Activated naive CD8-positive, alpha-beta T cell treated with anti-CD3 and anti-CD28 coated beads for 36 hours (primary cell): ENCODE data around the gene HMGXB3. TPM values are rescaled to one million over a fixed set of nuclear protein-coding genes. Genes with fewer than 3 reads are reported as not detected.
"Not testable (repeated sequence)": the region's sequence is repeated elsewhere in the genome, so short reads cannot be mapped to it uniquely, and the experiment has no call there.

Source experiments
- DNase-seq: peaks from one replicate; pipeline ENCODE4 v3.0.0; 2021
- H3K27ac Mint-ChIP-seq: one replicate; pipeline ENCODE4 v1.8.0; 2022; ENCODE audit warnings: mild to moderate bottlenecking, moderate library complexity, mixed read lengths
- H3K27me3 Mint-ChIP-seq: one replicate; pipeline ENCODE4 v1.8.0; 2022; ENCODE audit warnings: mild to moderate bottlenecking, mixed read lengths
- H3K36me3 Mint-ChIP-seq: one replicate; pipeline ENCODE4 v1.8.0; 2021; ENCODE audit warnings: mild to moderate bottlenecking, mixed read lengths
- H3K4me1 Mint-ChIP-seq: one replicate; pipeline ENCODE4 v1.8.0; 2021; ENCODE audit warnings: mixed read lengths
- H3K4me3 Mint-ChIP-seq: one replicate; pipeline ENCODE4 v1.8.0; 2022; ENCODE audit warnings: mild to moderate bottlenecking, moderate library complexity, mixed read lengths
- H3K9me3 Mint-ChIP-seq: one replicate; pipeline ENCODE4 v1.8.0; 2022; ENCODE audit warnings: mixed read lengths
- total RNA-seq, 2 experiments: library from RNA; stranded (reverse); gene quantifications; one replicate each; pipeline ENCODE4 v1.2.3, GENCODE V29; 2021

HMGXB3 gene
- total RNA-seq, 2 experiments from 2014 or later, result 36.7 to 38.3 TPM

GRCh38 chr5:150050172-150050811 is 49.8 kb downstream of the HMGXB3 start:
- H3K4me1 Mint-ChIP-seq, H3K27ac Mint-ChIP-seq, H3K9me3 Mint-ChIP-seq, DNase-seq, H3K4me3 Mint-ChIP-seq, H3K27me3 Mint-ChIP-seq: not testable (repeated sequence)
- H3K36me3 Mint-ChIP-seq, result peaks cover 23% of the 10 kb centered on the region

- H3K9me3 Mint-ChIP-seq, result no peaks in the 10 kb centered on the region
- no peaks in the 10 kb centered on the region for H3K27me3 Mint-ChIP-seq
- no peak overlapping the region for H3K27ac Mint-ChIP-seq
- no peaks in the 10 kb centered on the region for H3K4me1 Mint-ChIP-seq
- no peak for DNase-seq
- H3K36me3 Mint-ChIP-seq, result peaks cover 23% of the 10 kb centered on the region
- no peak overlapping the region for H3K4me3 Mint-ChIP-seq
Measured at GRCh38 chr5:150051657-150052195, 51.2 kb downstream of the HMGXB3 start.

GRCh38 chr5:150052226-150052955 is 51.9 kb downstream of the HMGXB3 start:
- Mint-ChIP-seq H3K4me3 (no peak overlapping the region), H3K4me1 (no peaks in the 10 kb centered on the region), H3K9me3 (no peaks in the 10 kb centered on the region), H3K27ac (no peak overlapping the region), H3K27me3 (no peaks in the 10 kb centered on the region), H3K36me3 (peaks cover 23% of the 10 kb centered on the region)
- no peak for DNase-seq

- Mint-ChIP-seq H3K4me3 (no peak overlapping the region), H3K4me1 (no peaks in the 10 kb centered on the region), H3K36me3 (peaks cover 23% of the 10 kb centered on the region), H3K27me3 (no peaks in the 10 kb centered on the region), H3K27ac (no peak overlapping the region), H3K9me3 (no peaks in the 10 kb centered on the region)
- DNase-seq, result no peak
Measured at GRCh38 chr5:150052956-150053712, 52.6 kb downstream of the HMGXB3 start.

GRCh38 chr5:150053713-150054392 is 53.3 kb downstream of the HMGXB3 start:
- H3K36me3 Mint-ChIP-seq, result peaks cover 20% of the 10 kb centered on the region
- no peak overlapping the region for H3K4me3 Mint-ChIP-seq
- H3K9me3 Mint-ChIP-seq, result no peaks in the 10 kb centered on the region
- H3K4me1 Mint-ChIP-seq, result no peaks in the 10 kb centered on the region
- no peaks in the 10 kb centered on the region for H3K27me3 Mint-ChIP-seq
- DNase-seq, result no peak
- H3K27ac Mint-ChIP-seq, result no peak overlapping the region

- Mint-ChIP-seq H3K4me3 (no peak overlapping the region), H3K27me3 (no peaks in the 10 kb centered on the region), H3K4me1 (no peaks in the 10 kb centered on the region), H3K27ac (no peak overlapping the region), H3K36me3 (peaks cover 15% of the 10 kb centered on the region), H3K9me3 (no peaks in the 10 kb centered on the region)
- DNase-seq, result no peak
Measured at GRCh38 chr5:150054569-150054968, 54.0 kb downstream of the HMGXB3 start.

- Mint-ChIP-seq H3K4me1 (no peaks in the 10 kb centered on the region), H3K9me3 (no peaks in the 10 kb centered on the region), H3K36me3 (peaks cover 15% of the 10 kb centered on the region), H3K27ac (no peak overlapping the region), H3K27me3 (no peaks in the 10 kb centered on the region), H3K4me3 (no peak overlapping the region)
- no peak for DNase-seq
Measured at GRCh38 chr5:150055326-150056074, 55.0 kb downstream of the HMGXB3 start.

GRCh38 chr5:150056075-150056443 is 55.5 kb downstream of the HMGXB3 start:
- no peaks in the 10 kb centered on the region for H3K4me1 Mint-ChIP-seq
- no peaks in the 10 kb centered on the region for H3K9me3 Mint-ChIP-seq
- H3K36me3 Mint-ChIP-seq, result peaks cover 13% of the 10 kb centered on the region
- DNase-seq, result no peak
- H3K4me3 Mint-ChIP-seq, result no peak overlapping the region
- no peak overlapping the region for H3K27ac Mint-ChIP-seq
- H3K27me3 Mint-ChIP-seq, result no peaks in the 10 kb centered on the region

- Mint-ChIP-seq H3K27ac (no peak overlapping the region), H3K27me3 (no peaks in the 10 kb centered on the region), H3K4me3 (no peak overlapping the region), H3K9me3 (no peaks in the 10 kb centered on the region), H3K4me1 (no peaks in the 10 kb centered on the region), H3K36me3 (peaks cover 8% of the 10 kb centered on the region)
- DNase-seq, result no peak
Measured at GRCh38 chr5:150057052-150057451, 56.5 kb downstream of the HMGXB3 start.

GRCh38 chr5:150057511-150057910 is 57.0 kb downstream of the HMGXB3 start:
- DNase-seq, result no peak
- Mint-ChIP-seq H3K27me3 (no peaks in the 10 kb centered on the region), H3K4me3 (no peak overlapping the region), H3K4me1 (no peaks in the 10 kb centered on the region), H3K36me3 (peaks cover 8% of the 10 kb centered on the region), H3K27ac (no peak overlapping the region), H3K9me3 (no peaks in the 10 kb centered on the region)

GRCh38 chr5:150057996-150058395 is 57.5 kb downstream of the HMGXB3 start:
- Mint-ChIP-seq H3K9me3 (no peaks in the 10 kb centered on the region), H3K27ac (no peak overlapping the region), H3K4me1 (no peaks in the 10 kb centered on the region), H3K27me3 (no peaks in the 10 kb centered on the region), H3K4me3 (no peak overlapping the region), H3K36me3 (peaks cover 8% of the 10 kb centered on the region)
- no peak for DNase-seq

- no peak overlapping the region for H3K27ac Mint-ChIP-seq
- no peaks in the 10 kb centered on the region for H3K9me3 Mint-ChIP-seq
- H3K36me3 Mint-ChIP-seq, result peaks cover 7% of the 10 kb centered on the region
- no peak for DNase-seq
- no peaks in the 10 kb centered on the region for H3K27me3 Mint-ChIP-seq
- H3K4me3 Mint-ChIP-seq, result no peak overlapping the region
- no peaks in the 10 kb centered on the region for H3K4me1 Mint-ChIP-seq
Measured at GRCh38 chr5:150058480-150059126, 58.1 kb downstream of the HMGXB3 start.

GRCh38 chr5:150059623-150060022 is 59.1 kb downstream of the HMGXB3 start:
- DNase-seq, result no peak
- H3K9me3 Mint-ChIP-seq, result no peaks in the 10 kb centered on the region
- H3K4me1 Mint-ChIP-seq, result no peaks in the 10 kb centered on the region
- H3K4me3 Mint-ChIP-seq, result no peak overlapping the region
- no peaks in the 10 kb centered on the region for H3K36me3 Mint-ChIP-seq
- no peaks in the 10 kb centered on the region for H3K27me3 Mint-ChIP-seq
- no peak overlapping the region for H3K27ac Mint-ChIP-seq

- no peaks in the 10 kb centered on the region for H3K9me3 Mint-ChIP-seq
- no peaks in the 10 kb centered on the region for H3K36me3 Mint-ChIP-seq
Measured at GRCh38 chr5:150060471-150060870, 59.9 kb downstream of the HMGXB3 start.

More at GRCh38 chr5:150060471-150060870, 59.9 kb downstream of the HMGXB3 start:
- H3K27ac Mint-ChIP-seq, result no peak overlapping the region
- no peaks in the 10 kb centered on the region for H3K4me1 Mint-ChIP-seq
- DNase-seq, result no peak
- no peaks in the 10 kb centered on the region for H3K27me3 Mint-ChIP-seq
- H3K4me3 Mint-ChIP-seq, result no peak overlapping the region
